ENCODE measurements around the gene TYW3.

TYW3 gene

GRCh38 chr1:74712881-74713280, 20.1 kb upstream of the TYW3 start:
- Histone ChIP-seq H3K27ac (ENCODE audit: low read length) (peak overlapping the region; percentile 32), H3K27me3 (ENCODE audit: low read depth, low read length) (no peaks in the 10 kb centered on the region), H3K4me3 (ENCODE audit: low read depth in 1 of 2, low read length in 2 of 2) (no peak overlapping the region), H3K36me3 (ENCODE audit: control insufficient read depth in 1 of 2, insufficient read depth in 2 of 2, low read length in 2 of 2) (peaks cover 29 to 59% of the 10 kb centered on the region in 2 donors), H3K9me3 (ENCODE audit: control insufficient read depth in 1 of 2, low read length in 2 of 2) (no peaks in the 10 kb centered on the region), H3K4me1 (ENCODE audit: control insufficient read depth in 1 of 2, insufficient read depth in 2 of 2, low read length in 2 of 2) (peaks cover 0 to 9% of the 10 kb centered on the region in 2 donors)

DNA sequence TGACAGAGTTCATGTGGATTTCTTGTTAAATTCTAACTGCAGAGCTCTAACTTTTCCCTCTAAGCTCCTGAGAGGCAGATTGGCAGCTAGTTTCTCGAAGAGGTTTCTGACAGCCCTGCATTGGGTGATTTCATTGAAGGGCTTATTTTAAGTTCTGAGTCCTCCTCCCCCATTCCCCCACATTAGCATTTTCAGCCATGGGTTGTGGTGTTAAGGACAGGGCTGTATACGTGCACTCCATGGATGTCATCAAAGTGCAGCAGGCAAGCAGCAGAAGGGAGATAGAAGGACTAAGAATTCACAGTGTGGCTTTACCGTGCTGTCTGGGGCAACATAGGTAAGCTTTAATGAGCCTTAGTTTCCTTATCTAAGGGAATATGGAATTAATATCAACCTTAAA, 19.1 kb upstream of the TYW3 start:
- Histone ChIP-seq H3K27ac (ENCODE audit: low read length) (no peak overlapping the region), H3K4me1 (ENCODE audit: control insufficient read depth in 1 of 2, insufficient read depth in 2 of 2, low read length in 2 of 2) (peaks cover 0 to 9% of the 10 kb centered on the region in 2 donors), H3K4me3 (ENCODE audit: low read depth in 1 of 2, low read length in 2 of 2) (no peak overlapping the region), H3K9me3 (ENCODE audit: control insufficient read depth in 1 of 2, low read length in 2 of 2) (no peaks in the 10 kb centered on the region), H3K27me3 (ENCODE audit: low read depth, low read length) (no peaks in the 10 kb centered on the region), H3K36me3 (ENCODE audit: control insufficient read depth in 1 of 2, insufficient read depth in 2 of 2, low read length in 2 of 2) (peaks cover 31 to 59% of the 10 kb centered on the region in 2 donors)

GRCh38 chr1:74714429-74715235, 18.3 kb upstream of the TYW3 start:
- Histone ChIP-seq H3K36me3 (ENCODE audit: control insufficient read depth in 1 of 2, insufficient read depth in 2 of 2, low read length in 2 of 2) (peaks cover 28 to 56% of the 10 kb centered on the region in 2 donors), H3K4me1 (ENCODE audit: control insufficient read depth in 1 of 2, insufficient read depth in 2 of 2, low read length in 2 of 2) (peaks cover 0 to 9% of the 10 kb centered on the region in 2 donors)

DNA sequence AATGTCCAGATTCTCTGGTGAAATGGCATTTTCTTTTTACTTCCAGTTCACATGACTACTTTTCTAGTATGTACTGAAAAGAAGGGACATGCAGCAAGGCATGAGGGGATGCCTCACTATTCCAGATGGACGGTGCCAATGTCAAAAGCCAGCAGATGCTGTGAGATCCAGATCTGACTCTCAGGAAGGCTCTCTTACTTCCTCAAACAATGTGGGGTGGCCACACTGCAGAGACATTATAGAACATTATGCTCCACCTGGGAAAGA, 17.8 kb upstream of the TYW3 start:
- Histone ChIP-seq H3K4me1 (ENCODE audit: control insufficient read depth in 1 of 2, insufficient read depth in 2 of 2, low read length in 2 of 2) (peaks cover 0 to 9% of the 10 kb centered on the region in 2 donors), H3K4me3 (ENCODE audit: low read depth in 1 of 2, low read length in 2 of 2) (no peak overlapping the region), H3K27ac (ENCODE audit: low read length) (no peak overlapping the region), H3K27me3 (ENCODE audit: low read depth, low read length) (no peaks in the 10 kb centered on the region), H3K36me3 (ENCODE audit: control insufficient read depth in 1 of 2, insufficient read depth in 2 of 2, low read length in 2 of 2) (peaks cover 33 to 59% of the 10 kb centered on the region in 2 donors), H3K9me3 (ENCODE audit: control insufficient read depth in 1 of 2, low read length in 2 of 2) (no peaks in the 10 kb centered on the region)

More at GRCh38 chr1:74714429-74715235, 18.3 kb upstream of the TYW3 start:
- Histone ChIP-seq H3K27ac (ENCODE audit: low read length) (no peak overlapping the region), H3K4me3 (ENCODE audit: low read depth in 1 of 2, low read length in 2 of 2) (no peak overlapping the region), H3K9me3 (ENCODE audit: control insufficient read depth in 1 of 2, low read length in 2 of 2) (no peaks in the 10 kb centered on the region), H3K27me3 (ENCODE audit: low read depth, low read length) (no peaks in the 10 kb centered on the region)

DNA sequence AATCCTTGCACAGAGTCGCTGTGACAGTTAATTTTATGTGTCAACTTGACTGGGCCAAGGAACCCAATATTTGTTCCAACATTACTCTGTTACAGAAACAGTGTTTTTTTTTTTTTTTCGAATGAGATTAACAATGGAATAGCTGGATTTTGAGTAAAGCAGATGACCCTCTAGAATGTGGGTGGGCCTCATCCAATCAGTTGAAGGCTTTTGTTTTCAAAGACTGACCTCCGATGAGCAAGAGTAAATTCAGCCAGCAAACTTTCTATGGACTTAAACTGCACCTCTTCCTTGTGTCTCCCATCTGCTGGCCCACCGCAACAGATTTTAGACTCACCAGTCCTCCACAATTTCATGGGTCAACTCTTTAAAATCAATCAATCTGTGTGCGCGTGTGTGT, 17.1 kb upstream of the TYW3 start:
- H3K27me3 ChIP-seq (ENCODE audit: low read depth, low read length), result no peaks in the 10 kb centered on the region
- peaks cover 0 to 9% of the 10 kb centered on the region in 2 donors for H3K4me1 ChIP-seq (ENCODE audit: control insufficient read depth in 1 of 2, insufficient read depth in 2 of 2, low read length in 2 of 2)
- H3K4me3 ChIP-seq (ENCODE audit: low read depth in 1 of 2, low read length in 2 of 2), result no peak overlapping the region
- H3K9me3 ChIP-seq (ENCODE audit: control insufficient read depth in 1 of 2, low read length in 2 of 2), result no peaks in the 10 kb centered on the region
- no peak overlapping the region for H3K27ac ChIP-seq (ENCODE audit: low read length)
- peaks cover 36 to 59% of the 10 kb centered on the region in 2 donors for H3K36me3 ChIP-seq (ENCODE audit: control insufficient read depth in 1 of 2, insufficient read depth in 2 of 2, low read length in 2 of 2)

- peaks cover 36 to 59% of the 10 kb centered on the region in 2 donors for H3K36me3 ChIP-seq (ENCODE audit: control insufficient read depth in 1 of 2, insufficient read depth in 2 of 2, low read length in 2 of 2)
- H3K27me3 ChIP-seq (ENCODE audit: low read depth, low read length), result no peaks in the 10 kb centered on the region
- H3K9me3 ChIP-seq (ENCODE audit: control insufficient read depth in 1 of 2, low read length in 2 of 2), result no peaks in the 10 kb centered on the region
- peaks cover 0 to 9% of the 10 kb centered on the region in 2 donors for H3K4me1 ChIP-seq (ENCODE audit: control insufficient read depth in 1 of 2, insufficient read depth in 2 of 2, low read length in 2 of 2)
- H3K4me3 ChIP-seq (ENCODE audit: low read depth in 1 of 2, low read length in 2 of 2), result no peak overlapping the region
- H3K27ac ChIP-seq (ENCODE audit: low read length), result no peak overlapping the region
Measured at GRCh38 chr1:74716822-74717221, 16.1 kb upstream of the TYW3 start.

DNA sequence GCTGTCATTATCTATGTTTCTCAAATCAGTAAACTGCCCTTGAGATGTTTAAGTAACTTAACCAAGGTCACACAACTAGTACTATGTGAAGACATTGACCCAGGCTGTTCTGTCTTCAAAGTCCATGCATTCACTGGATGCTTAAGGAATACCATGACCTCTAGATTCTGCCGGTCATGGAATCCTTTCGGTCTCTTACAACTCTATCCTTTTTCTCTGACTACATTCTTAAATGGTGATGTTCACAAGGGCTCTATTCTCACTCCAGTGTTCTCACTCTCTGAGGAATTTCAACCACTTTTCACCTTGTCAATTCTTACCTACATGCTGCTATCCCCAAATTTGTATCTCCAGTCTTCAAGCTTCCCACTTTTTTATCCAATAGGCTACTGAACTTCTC, 15.3 kb upstream of the TYW3 start:
- H3K36me3 ChIP-seq (ENCODE audit: control insufficient read depth in 1 of 2, insufficient read depth in 2 of 2, low read length in 2 of 2), result peaks cover 42 to 63% of the 10 kb centered on the region in 2 donors
- no peaks in the 10 kb centered on the region for H3K27me3 ChIP-seq (ENCODE audit: low read depth, low read length)
- H3K27ac ChIP-seq (ENCODE audit: low read length), result no peak overlapping the region
- no peaks in the 10 kb centered on the region for H3K9me3 ChIP-seq (ENCODE audit: control insufficient read depth in 1 of 2, low read length in 2 of 2)
- peaks cover 0 to 9% of the 10 kb centered on the region in 2 donors for H3K4me1 ChIP-seq (ENCODE audit: control insufficient read depth in 1 of 2, insufficient read depth in 2 of 2, low read length in 2 of 2)
- H3K4me3 ChIP-seq (ENCODE audit: low read depth in 1 of 2, low read length in 2 of 2), result no peak overlapping the region

DNA sequence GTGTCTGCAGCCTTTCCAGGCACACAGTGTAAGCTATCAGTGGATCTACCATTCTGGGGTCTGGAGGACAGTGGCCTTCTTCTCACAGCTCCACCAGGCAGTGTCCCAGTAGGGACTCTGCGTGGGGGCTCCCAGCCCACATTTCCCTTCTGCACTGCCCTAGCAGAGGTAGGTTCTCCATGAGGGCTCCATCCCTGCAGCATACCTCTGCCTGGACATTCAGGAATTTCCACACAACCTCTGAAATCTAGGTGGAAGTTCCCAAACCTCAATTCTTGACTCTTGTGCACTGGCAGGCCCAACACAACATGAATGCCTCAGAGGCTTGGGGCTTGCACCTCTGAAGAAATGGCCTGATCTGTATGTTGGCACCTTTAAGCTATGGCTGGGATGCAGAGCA, 6.9 kb upstream of the TYW3 start:
- Histone ChIP-seq H3K27me3 (ENCODE audit: low read depth, low read length) (no peaks in the 10 kb centered on the region), H3K27ac (ENCODE audit: low read length) (no peak overlapping the region), H3K4me3 (ENCODE audit: low read depth in 1 of 2, low read length in 2 of 2) (no peak overlapping the region), H3K9me3 (ENCODE audit: control insufficient read depth in 1 of 2, low read length in 2 of 2) (no peaks in the 10 kb centered on the region), H3K36me3 (ENCODE audit: control insufficient read depth in 1 of 2, insufficient read depth in 2 of 2, low read length in 2 of 2) (peaks cover 6 to 30% of the 10 kb centered on the region in 2 donors), H3K4me1 (ENCODE audit: control insufficient read depth in 1 of 2, insufficient read depth in 2 of 2, low read length in 2 of 2) (peaks cover 0 to 26% of the 10 kb centered on the region in 2 donors)

DNA sequence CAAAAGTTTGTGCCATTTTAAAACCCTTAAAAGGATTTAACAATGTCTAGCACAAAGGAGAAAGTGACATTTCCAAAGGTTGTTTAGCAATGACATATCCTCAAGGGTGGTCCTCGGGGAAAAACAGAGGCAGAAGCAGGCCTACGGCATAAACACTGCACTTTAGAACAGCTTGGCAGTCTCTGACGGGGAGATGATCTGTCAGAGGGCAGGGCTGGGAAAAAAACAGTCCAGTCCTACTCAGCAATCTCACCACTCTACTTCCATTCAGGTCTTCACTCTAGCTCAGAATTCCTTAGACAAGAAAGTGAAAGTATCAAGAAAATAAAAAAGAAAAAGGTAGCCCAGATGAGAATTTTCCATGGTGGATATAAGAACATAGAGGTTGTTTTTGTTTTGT, 4.2 kb upstream of the TYW3 start:
- H3K27ac ChIP-seq (ENCODE audit: low read length), result no peak overlapping the region
- no peaks in the 10 kb centered on the region for H3K27me3 ChIP-seq (ENCODE audit: low read depth, low read length)
- peaks cover 0 to 14% of the 10 kb centered on the region in 2 donors for H3K36me3 ChIP-seq (ENCODE audit: control insufficient read depth in 1 of 2, insufficient read depth in 2 of 2, low read length in 2 of 2)
- H3K4me1 ChIP-seq (ENCODE audit: control insufficient read depth in 1 of 2, insufficient read depth in 2 of 2, low read length in 2 of 2), result peaks cover 0 to 38% of the 10 kb centered on the region in 2 donors
- no peak overlapping the region for H3K4me3 ChIP-seq (ENCODE audit: low read depth in 1 of 2, low read length in 2 of 2)
- H3K9me3 ChIP-seq (ENCODE audit: control insufficient read depth in 1 of 2, low read length in 2 of 2), result no peaks in the 10 kb centered on the region

GRCh38 chr1:74729741-74730478, 3.0 kb upstream of the TYW3 start:
- Histone ChIP-seq H3K9me3 (ENCODE audit: control insufficient read depth in 1 of 2, low read length in 2 of 2) (no peaks in the 10 kb centered on the region), H3K36me3 (ENCODE audit: control insufficient read depth in 1 of 2, insufficient read depth in 2 of 2, low read length in 2 of 2) (peaks cover 0 to 8% of the 10 kb centered on the region in 2 donors), H3K4me1 (ENCODE audit: control insufficient read depth in 1 of 2, insufficient read depth in 2 of 2, low read length in 2 of 2) (peaks cover 3 to 49% of the 10 kb centered on the region in 2 donors), H3K27ac (ENCODE audit: low read length) (no peak overlapping the region), H3K4me3 (ENCODE audit: low read depth in 1 of 2, low read length in 2 of 2) (no peak overlapping the region), H3K27me3 (ENCODE audit: low read depth, low read length) (no peaks in the 10 kb centered on the region)

GRCh38 chr1:74731399-74732052, 1.4 kb upstream of the TYW3 start:
- no peaks in the 10 kb centered on the region for H3K27me3 ChIP-seq (ENCODE audit: low read depth, low read length)
- peaks cover 3 to 53% of the 10 kb centered on the region in 2 donors for H3K4me1 ChIP-seq (ENCODE audit: control insufficient read depth in 1 of 2, insufficient read depth in 2 of 2, low read length in 2 of 2)
- H3K27ac ChIP-seq (ENCODE audit: low read length), result peak overlapping the region; percentile 40
- peaks cover 0 to 8% of the 10 kb centered on the region in 2 donors for H3K36me3 ChIP-seq (ENCODE audit: control insufficient read depth in 1 of 2, insufficient read depth in 2 of 2, low read length in 2 of 2)
- peak overlapping the region; percentile 24 to 98 for H3K4me3 ChIP-seq (ENCODE audit: low read depth in 1 of 2, low read length in 2 of 2)
- no peaks in the 10 kb centered on the region for H3K9me3 ChIP-seq (ENCODE audit: control insufficient read depth in 1 of 2, low read length in 2 of 2)
